IPS-18c (cell line): ENCODE results near the gene SYNJ2.

ENCODE experiments used
- H3K4me3 ChIP-seq: 2 replicates; pipeline ENCODE4 v1.7.0; 2013; ENCODE audit warnings: low read depth, mild to moderate bottlenecking, low read length, moderate library complexity; ENCODE audit not compliant: insufficient read depth
- H3K9me3 ChIP-seq: one replicate; pipeline ENCODE4 v1.6.1; 2013; ENCODE audit warnings: mild to moderate bottlenecking, low read length, moderate library complexity; ENCODE audit not compliant: control insufficient read depth, insufficient read depth

The SYNJ2 gene

DNA sequence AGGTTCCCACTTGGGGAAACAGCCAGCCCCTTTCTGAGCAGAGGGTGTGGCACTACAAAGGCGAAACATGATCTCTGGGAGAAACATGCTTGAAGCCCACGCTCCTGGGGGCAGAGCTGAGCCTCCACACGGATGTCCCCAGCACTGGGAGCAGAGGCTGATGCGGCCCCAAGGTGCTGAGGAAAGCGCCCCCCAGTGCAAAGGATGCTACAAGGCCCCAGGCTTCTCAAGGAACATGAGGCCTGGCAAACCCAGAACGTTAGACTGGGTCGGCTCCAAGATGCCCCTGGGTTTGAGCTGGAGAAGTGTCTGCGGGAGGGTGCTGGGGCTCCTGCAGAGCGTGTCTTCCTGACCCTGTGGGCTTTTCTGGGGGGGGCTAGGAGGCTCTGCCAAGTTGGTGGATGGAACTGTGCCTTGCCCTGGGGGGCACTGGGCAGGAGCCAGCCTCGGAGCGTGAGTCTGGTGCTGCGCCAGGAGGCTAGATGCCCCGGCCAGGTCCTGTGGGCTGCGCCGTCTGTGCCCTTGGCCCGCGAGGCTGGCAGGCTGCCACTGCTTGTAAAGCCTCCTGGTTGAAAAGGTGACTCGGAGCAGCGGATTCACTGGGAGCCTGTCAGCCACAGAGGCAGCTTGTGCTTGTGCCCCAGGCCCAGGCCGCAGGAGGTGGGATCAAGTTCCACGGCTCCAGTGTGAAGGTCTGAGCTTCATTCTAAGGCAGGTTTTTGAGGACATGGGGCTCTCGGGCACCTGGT is 8.1 kb downstream of the SYNJ2 start:
- H3K9me3 ChIP-seq = no peaks in the 10 kb centered on the region
- no peak overlapping the region for H3K4me3 ChIP-seq

GRCh38 chr6:157990321-157991066 is 8.8 kb downstream of the SYNJ2 start:
- no peaks in the 10 kb centered on the region for H3K9me3 ChIP-seq
- no peak overlapping the region for H3K4me3 ChIP-seq

GRCh38 chr6:157991067-157991432 is 9.4 kb downstream of the SYNJ2 start:
- H3K9me3 ChIP-seq = no peaks in the 10 kb centered on the region
- no peak overlapping the region for H3K4me3 ChIP-seq

- Histone ChIP-seq H3K4me3 (no peak overlapping the region), H3K9me3 (no peaks in the 10 kb centered on the region)
Measured at GRCh38 chr6:157993076-157993475, 11.4 kb downstream of the SYNJ2 start.

DNA sequence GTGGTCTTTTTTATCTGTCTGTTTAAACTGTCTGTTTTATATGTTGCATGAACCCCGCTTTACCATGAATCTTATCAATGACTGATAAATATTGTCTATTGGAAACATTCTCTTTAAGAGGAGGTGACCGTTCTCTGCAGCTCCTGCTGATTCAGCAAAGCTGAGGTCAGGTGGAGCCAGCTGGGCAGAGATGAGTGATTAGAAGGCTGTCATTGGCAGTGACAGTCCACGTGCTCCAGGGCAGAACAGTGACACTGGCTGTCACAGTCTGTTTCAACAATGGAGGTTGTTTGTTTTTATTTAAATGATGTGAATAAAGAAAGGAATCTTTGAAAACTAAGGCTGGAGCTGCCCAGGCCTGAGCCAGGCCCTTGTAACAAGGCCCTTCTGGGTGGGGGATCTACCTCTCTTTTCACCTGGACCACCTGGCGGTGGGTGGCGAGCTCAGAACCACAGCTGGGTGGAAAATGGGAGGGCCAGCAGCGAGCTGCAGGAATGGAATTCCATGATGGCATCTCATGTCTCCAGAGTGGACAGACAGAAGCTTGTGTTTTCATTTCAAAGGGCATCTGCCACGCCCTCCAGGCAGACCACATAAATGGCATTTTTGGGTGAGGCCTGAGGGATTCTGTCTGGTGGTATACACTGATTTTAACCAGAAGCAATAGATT is 12.6 kb downstream of the SYNJ2 start:
- no peak overlapping the region for H3K4me3 ChIP-seq
- H3K9me3 ChIP-seq = no peaks in the 10 kb centered on the region

DNA sequence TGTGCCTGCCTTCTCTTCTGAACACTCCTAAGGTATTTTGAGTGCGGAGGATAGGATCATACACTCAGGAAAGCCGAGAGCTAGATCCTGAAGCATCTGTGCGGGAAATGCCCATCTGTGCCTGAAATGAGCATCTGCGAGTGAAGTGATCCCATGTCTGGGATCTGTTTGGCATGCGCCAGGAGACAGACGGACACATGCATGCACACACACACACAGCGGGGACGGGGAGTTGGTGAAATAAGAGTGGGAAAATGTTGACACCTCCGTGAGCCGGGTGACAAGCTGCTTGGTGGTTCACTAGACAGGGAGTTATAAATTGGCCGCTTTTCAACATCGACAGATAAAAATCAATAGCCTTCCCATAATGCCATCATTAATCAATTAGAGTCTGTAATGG is 13.8 kb downstream of the SYNJ2 start:
- Histone ChIP-seq H3K4me3 (no peak overlapping the region), H3K9me3 (no peaks in the 10 kb centered on the region)

- no peaks in the 10 kb centered on the region for H3K9me3 ChIP-seq
- H3K4me3 ChIP-seq = no peak overlapping the region
Measured at GRCh38 chr6:157996201-157996712, 14.6 kb downstream of the SYNJ2 start.

- no peak overlapping the region for H3K4me3 ChIP-seq
Measured at GRCh38 chr6:157996918-157997702, 15.4 kb downstream of the SYNJ2 start.

DNA sequence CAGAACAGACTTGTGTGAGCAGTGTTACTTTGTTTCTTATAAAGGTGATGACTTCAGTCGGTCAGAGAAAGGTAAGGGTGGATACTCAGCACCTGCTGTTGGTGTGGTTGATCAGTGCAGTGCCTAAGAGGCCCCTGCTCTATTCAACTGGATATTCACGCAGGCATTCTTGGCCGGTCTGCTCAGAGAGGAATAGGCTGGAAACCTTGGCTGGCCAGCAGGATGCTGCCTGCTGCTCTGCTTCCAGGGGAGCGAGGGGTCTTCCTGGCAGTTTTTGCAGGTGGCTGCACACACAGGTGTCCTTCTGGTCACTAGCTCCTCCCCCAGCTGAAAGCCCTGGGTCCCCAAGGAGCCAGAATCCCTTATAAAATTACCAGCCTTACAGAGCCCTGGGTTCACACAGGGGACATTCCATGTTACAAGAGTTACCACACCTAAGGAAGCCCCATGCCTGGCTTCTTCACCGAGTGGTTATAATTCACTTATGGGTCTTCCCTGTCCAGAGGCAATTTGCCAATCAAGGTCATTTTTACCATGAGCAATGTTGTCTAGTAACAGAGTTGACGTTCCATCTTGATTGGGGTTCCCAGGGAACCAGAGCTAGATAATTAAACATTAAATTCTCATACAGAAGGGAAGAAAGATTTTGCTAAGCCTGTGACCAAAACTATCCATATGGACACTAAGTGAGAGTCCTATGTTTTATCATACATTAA is 16.4 kb downstream of the SYNJ2 start:
- H3K4me3 ChIP-seq = no peak overlapping the region

More at GRCh38 chr6:157996918-157997702, 15.4 kb downstream of the SYNJ2 start:
- H3K9me3 ChIP-seq = no peaks in the 10 kb centered on the region

DNA sequence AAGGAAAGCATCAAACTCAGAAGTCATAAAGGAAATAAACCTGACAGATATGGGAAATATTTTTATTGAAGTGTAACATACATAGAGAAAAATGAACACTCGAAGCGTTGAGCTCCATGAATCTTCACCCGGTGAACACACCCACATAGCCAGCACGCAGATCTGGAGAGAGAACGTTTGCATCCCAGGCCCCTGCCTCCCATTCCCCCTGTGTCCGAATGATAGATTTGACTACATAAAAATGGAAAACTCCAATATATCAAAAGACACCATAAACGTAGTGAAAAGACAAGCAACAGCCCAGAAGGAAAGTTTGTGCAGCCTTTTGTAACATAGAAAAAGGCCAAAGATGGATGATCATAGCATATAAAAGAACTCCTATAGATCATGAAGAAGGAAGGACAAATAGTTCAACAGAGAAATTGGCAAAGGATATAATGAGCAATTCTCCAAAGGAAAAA is 17.1 kb downstream of the SYNJ2 start:
- Histone ChIP-seq H3K4me3 (no peak overlapping the region), H3K9me3 (no peaks in the 10 kb centered on the region)

More for the DNA sequence above, 16.4 kb downstream of the SYNJ2 start:
- no peaks in the 10 kb centered on the region for H3K9me3 ChIP-seq

- H3K4me3 ChIP-seq = no peak overlapping the region
Measured at GRCh38 chr6:157999168-158000051, 17.7 kb downstream of the SYNJ2 start.

GRCh38 chr6:158000530-158001307 is 19.1 kb downstream of the SYNJ2 start:
- no peak overlapping the region for H3K4me3 ChIP-seq
- no peaks in the 10 kb centered on the region for H3K9me3 ChIP-seq

More at GRCh38 chr6:157999168-158000051, 17.7 kb downstream of the SYNJ2 start:
- H3K9me3 ChIP-seq = no peaks in the 10 kb centered on the region

GRCh38 chr6:158002249-158002950 is 20.7 kb downstream of the SYNJ2 start:
- no peaks in the 10 kb centered on the region for H3K9me3 ChIP-seq
- no peak overlapping the region; the same call in 1 of the 2 replicates for H3K4me3 ChIP-seq
